Right lobe of liver (tissue), 6 donors: ENCODE data around the gene LEAP2. TPM values are rescaled to one million over a fixed set of nuclear protein-coding genes. Genes with fewer than 3 reads are reported as not detected.

Experiments
- ATAC-seq, 4 donors: fragments of 200-7000 bp; cut with Tn5 transposase; one replicate each; pipeline ENCODE4 v1.9.1; 2020; ENCODE audit warnings: mild to moderate bottlenecking in 4 of 4, moderate library complexity in 4 of 4
- DNase-seq, 3 donors: peaks; one replicate each; pipeline ENCODE4 v3.0.0-alpha.2; 2020
- H3K27ac ChIP-seq, 3 donors: fragments of 200-600 bp; one replicate each; pipeline ENCODE4 v1.8.0; 2022
- H3K27me3 ChIP-seq, 2 donors: fragments of 200-600 bp; one replicate each; pipeline ENCODE4 v1.8.0; 2022
- H3K36me3 ChIP-seq, 4 donors: fragments of 200-600 bp; sonication (generic) in 1 of 4; one replicate each; pipeline versions ENCODE4 v1.5.1 to v1.8.0; 2017 to 2022; ENCODE audit warnings: control low read depth in 1 of 4
- H3K4me1 ChIP-seq, 4 donors: fragments of 200-600 bp; sonication (generic) in 1 of 4; one replicate each; pipeline versions ENCODE4 v1.5.1 to v1.8.0; 2017 to 2022; ENCODE audit warnings: control low read depth in 1 of 4
- H3K4me3 ChIP-seq, 3 donors: fragments of 200-600 bp; one replicate each; pipeline ENCODE4 v1.8.0; 2022
- H3K9me3 ChIP-seq, 4 donors: fragments of 200-600 bp; sonication (generic) in 1 of 4; one replicate each; pipeline versions ENCODE4 v1.5.1 to v1.8.0; 2017 to 2022; ENCODE audit warnings: control low read depth in 1 of 4
- CTCF ChIP-seq, 4 donors: fragments of 200-600 bp in 3 of 4; fragments of 450-650 bp in 1 of 4; IDR thresholded peaks; one replicate each; pipeline versions ENCODE4 v1.5.1 to v1.8.0; 2016 to 2022; ENCODE audit warnings: antibody characterized with exemption in 4 of 4, mild to moderate bottlenecking in 2 of 4
- POLR2A ChIP-seq: fragments of 450-650 bp; IDR thresholded peaks from one replicate; pipeline ENCODE4 v1.6.1; 2017; ENCODE audit warnings: antibody characterized with exemption, mild to moderate bottlenecking
- WGBS: methylation state at CpG from one replicate; pipeline ENCODE4 v1.1.6; 2018; ENCODE audit warnings: low coverage, low lambda C conversion rate; ENCODE audit not compliant: insufficient coverage; ENCODE audit errors: missing lambda C conversion rate; 5-methylcytosine and 5-hydroxymethylcytosine counted together
- intact Hi-C, 2 donors: fragments of 100-400 bp; cut with DNase I; formaldehyde crosslinking; loops; one replicate each; pipeline versions ENCODE4 v1.11.2 to v1.14.1; 2022
- total RNA-seq, 6 experiments: library from RNA; depleted of rRNA in 2 of 6; stranded (reverse); fragments of >200 nt in 2 of 6; fragmentation: NEBNext Ultra II Directional in 3 of 6; extraction: Animal tissue kit (Norgen Biotek cat#: 25700) in 3 of 6; gene quantifications; one replicate each; pipeline versions ENCODE4 v1.1.0 to v1.2.4, GENCODE V29; 2016 to 2023
- donor health status: DM: no; HTN: yes; CAD: no.
- donor health status: DM: no; HTN: no; CAD: no.
- donor health status: DM: no; HTN: no; CAD: no.
- donor health status: DM: no; HTN: yes; CAD: no.
- donor health status: DM: no; HTN: yes; CAD: no.

LEAP2 gene
- total RNA-seq, 6 experiments from 2014 or later: 120 to 439 (median 214) TPM

DNA sequence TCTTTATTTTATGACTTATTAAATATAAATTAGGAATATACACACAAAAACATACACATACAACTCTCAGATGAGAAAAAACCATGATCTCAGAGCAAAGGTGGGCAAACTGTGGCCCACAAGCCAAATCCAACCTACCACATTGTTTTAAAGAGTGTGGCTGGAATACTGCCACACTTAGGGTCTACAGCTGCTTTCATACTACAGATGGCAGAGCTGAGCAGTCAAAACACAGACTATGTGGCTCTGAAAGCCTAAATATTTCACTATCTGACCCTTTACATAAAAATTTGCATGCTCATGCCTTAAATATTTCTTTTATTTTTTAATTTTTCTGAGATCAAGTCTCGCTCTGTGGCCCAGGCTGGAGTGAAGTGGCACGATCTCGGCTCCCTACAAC, 28.3 kb downstream of the LEAP2 start:
- intact Hi-C loops: no loop called here
- ATAC-seq (no peak), DNase-seq (no peak)
- Histone ChIP-seq H3K4me1 (peaks cover 0 to 17% (median 7%) of the 10 kb centered on the region in 4 donors), H3K36me3 (peaks cover 0 to 33% (median 15%) of the 10 kb centered on the region in 4 donors), H3K4me3 (no peak overlapping the region), H3K27me3 (no peaks in the 10 kb centered on the region), H3K9me3 (no peaks in the 10 kb centered on the region), H3K27ac (no peak overlapping the region)
- WGBS: 93% methylated on average over 3 of the region's 3 CpGs
- no peak for TF ChIP-seq CTCF (IDR thresholded peaks at IDR 0.05)
- TF ChIP-seq POLR2A: no peak

- no peak for DNase-seq
- Histone ChIP-seq H3K27me3 (no peaks in the 10 kb centered on the region), H3K4me3 (no peak overlapping the region), H3K27ac (peak overlapping the region in 2 of 3 donors; percentile 44 to 56), H3K4me1 (peaks cover 0 to 29% (median 7%) of the 10 kb centered on the region in 4 donors), H3K9me3 (no peaks in the 10 kb centered on the region), H3K36me3 (peaks cover 0 to 7% (median under 1%) of the 10 kb centered on the region in 4 donors)
- ATAC-seq: peak; percentile 82 to 96 (median 92)
- whole genome bisulfite sequencing: 13% methylated on average over 2 of the region's 2 CpGs
- intact Hi-C loops: no loop called here
- TF ChIP-seq CTCF (IDR thresholded peaks at IDR 0.05) (peak; percentile 15 to 60 (median 38)), POLR2A (no peak)
These were observed 32.5 kb downstream of the LEAP2 start for GRCh38 chr5:132905938-132906337.

DNA sequence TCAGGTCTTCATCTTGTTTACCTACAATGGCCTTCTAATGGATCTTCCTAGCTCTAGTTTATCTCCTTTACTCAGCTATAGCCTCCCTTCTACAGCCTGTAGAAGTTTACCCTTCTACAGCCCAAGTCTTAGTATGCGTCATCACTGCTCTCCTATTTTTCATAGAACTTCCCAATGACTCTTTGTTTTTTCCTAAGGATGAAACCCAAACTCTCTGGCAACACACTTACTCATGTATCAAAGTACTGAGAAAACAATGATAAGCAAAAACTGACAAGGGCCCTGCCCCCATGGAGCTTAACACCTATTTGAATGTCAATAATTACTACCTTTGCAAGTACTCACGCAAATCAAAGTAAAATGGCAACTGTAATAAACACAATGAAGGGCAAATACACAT, 33.7 kb downstream of the LEAP2 start:
- Histone ChIP-seq H3K4me1 (peaks cover 0 to 29% (median 7%) of the 10 kb centered on the region in 4 donors), H3K36me3 (peaks cover 0 to 7% (median 1%) of the 10 kb centered on the region in 4 donors), H3K4me3 (no peak overlapping the region), H3K27ac (peak overlapping the region in 1 of 3 donors; percentile 1), H3K9me3 (no peaks in the 10 kb centered on the region), H3K27me3 (no peaks in the 10 kb centered on the region)
- intact Hi-C loops: no loop called here
- TF ChIP-seq POLR2A (no peak), CTCF (IDR thresholded peaks at IDR 0.05) (no peak)
- WGBS: 76% methylated on average over 2 of the region's 2 CpGs
- DNase-seq: no peak
- peak in 2 of 4 donors; percentile 24 to 37 for ATAC-seq

DNA sequence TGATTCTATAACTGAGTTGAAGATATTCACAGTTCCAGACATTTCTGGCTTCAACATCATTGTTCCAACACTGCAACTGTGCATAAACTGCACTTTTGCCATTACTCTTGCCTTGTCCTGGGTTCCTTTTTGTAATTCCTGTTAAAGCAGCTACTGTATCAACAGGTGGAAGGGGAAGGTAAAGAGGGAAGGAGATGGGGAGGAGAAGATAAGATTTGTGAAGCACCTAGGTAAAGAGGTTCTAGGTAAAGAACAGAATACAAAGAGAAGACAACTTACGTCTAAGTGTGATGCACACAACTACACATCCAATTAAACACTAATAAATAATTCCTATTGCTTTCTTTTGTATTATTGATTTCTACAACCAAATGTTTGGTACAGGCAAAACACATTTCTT, 36.2 kb downstream of the LEAP2 start:
- TF ChIP-seq CTCF (IDR thresholded peaks at IDR 0.05): no peak
- no peak for TF ChIP-seq POLR2A
- H3K9me3 ChIP-seq: no peaks in the 10 kb centered on the region
- H3K27ac ChIP-seq: no peak overlapping the region
- peaks cover 0 to 29% (median 7%) of the 10 kb centered on the region in 4 donors for H3K4me1 ChIP-seq
- WGBS: 87% methylated on average over 1 of the region's 1 CpG
- H3K27me3 ChIP-seq: no peaks in the 10 kb centered on the region
- intact Hi-C loops: no loop called here
- ATAC-seq (no peak), DNase-seq (no peak)
- H3K4me3 ChIP-seq: no peak overlapping the region
- peaks cover 0 to 21% (median 9%) of the 10 kb centered on the region in 4 donors for H3K36me3 ChIP-seq

- no peaks in the 10 kb centered on the region for H3K9me3 ChIP-seq
- peaks cover 0 to 21% (median 13%) of the 10 kb centered on the region in 4 donors for H3K36me3 ChIP-seq
- H3K27ac ChIP-seq: no peak overlapping the region
- 75% methylated on average over 5 of the region's 5 CpGs for WGBS
- no peaks in the 10 kb centered on the region for H3K27me3 ChIP-seq
- ATAC-seq (peak in 2 of 4 donors; percentile 24 to 34), DNase-seq (no peak)
- intact Hi-C loops: no loop called here
- no peak overlapping the region for H3K4me3 ChIP-seq
- TF ChIP-seq POLR2A (no peak), CTCF (IDR thresholded peaks at IDR 0.05) (no peak)
- no peaks in the 10 kb centered on the region for H3K4me1 ChIP-seq
These were observed 42.2 kb downstream of the LEAP2 start for GRCh38 chr5:132915681-132916080.
